Spinal cord (tissue), 10 donors: Measurements from ENCODE around the gene SPATA16. TPM values are rescaled to one million over a fixed set of nuclear protein-coding genes. Genes with fewer than 3 reads are reported as not detected.

Source experiments
- DNase-seq, 6 donors: peaks; one replicate each; pipeline versions ENCODE4 v3.0.0 to v3.0.0-alpha.2; 2013 to 2015; ENCODE audit warnings: low spot score in 6 of 6, low read depth in 4 of 6
- H3K27ac ChIP-seq: one replicate; pipeline ENCODE4 v1.5.1; 2013; ENCODE audit warnings: low read depth, low read length, control low read depth
- H3K27me3 ChIP-seq: one replicate; pipeline ENCODE4 v1.6.1; 2013; ENCODE audit warnings: low read length; ENCODE audit not compliant: control insufficient read depth, insufficient read depth
- H3K36me3 ChIP-seq: one replicate; pipeline ENCODE4 v1.6.1; 2013; ENCODE audit warnings: low read length; ENCODE audit not compliant: control insufficient read depth, insufficient read depth
- H3K4me1 ChIP-seq: one replicate; pipeline ENCODE4 v1.6.1; 2013; ENCODE audit warnings: low read length; ENCODE audit not compliant: control insufficient read depth, insufficient read depth
- H3K4me3 ChIP-seq: one replicate; pipeline ENCODE4 v1.5.1; 2013; ENCODE audit warnings: low read depth, low read length, control low read depth
- H3K9me3 ChIP-seq: one replicate; pipeline ENCODE4 v1.6.1; 2013; ENCODE audit warnings: low read length; ENCODE audit not compliant: control insufficient read depth, insufficient read depth
- WGBS: methylation state at CpG from one replicate; pipeline ENCODE4 v1.1.5; 2013; ENCODE audit warnings: missing lambda C conversion rate; ENCODE audit not compliant: insufficient coverage; 5-methylcytosine and 5-hydroxymethylcytosine counted together
- polyA plus RNA-seq, 2 donors: library from polyadenylated mRNA; unstranded; fragments of 120-200 nt; gene quantifications; one replicate each; pipeline ENCODE4 v1.2.1, GENCODE V29; 2013; ENCODE audit not compliant: insufficient read length in 2 of 2
- total RNA-seq, 2 donors: library from RNA; depleted of rRNA in 1 of 2; stranded (reverse); fragments of 120-200 nt in 1 of 2; fragments of >200 nt in 1 of 2; gene quantifications; one replicate each; pipeline versions ENCODE4 v1.2.3 to v1.2.4, GENCODE V29; 2013 to 2014
- donor health status: healthy.

Gene SPATA16
- total and polyA plus RNA-seq, 4 donors = not detected

DNA sequence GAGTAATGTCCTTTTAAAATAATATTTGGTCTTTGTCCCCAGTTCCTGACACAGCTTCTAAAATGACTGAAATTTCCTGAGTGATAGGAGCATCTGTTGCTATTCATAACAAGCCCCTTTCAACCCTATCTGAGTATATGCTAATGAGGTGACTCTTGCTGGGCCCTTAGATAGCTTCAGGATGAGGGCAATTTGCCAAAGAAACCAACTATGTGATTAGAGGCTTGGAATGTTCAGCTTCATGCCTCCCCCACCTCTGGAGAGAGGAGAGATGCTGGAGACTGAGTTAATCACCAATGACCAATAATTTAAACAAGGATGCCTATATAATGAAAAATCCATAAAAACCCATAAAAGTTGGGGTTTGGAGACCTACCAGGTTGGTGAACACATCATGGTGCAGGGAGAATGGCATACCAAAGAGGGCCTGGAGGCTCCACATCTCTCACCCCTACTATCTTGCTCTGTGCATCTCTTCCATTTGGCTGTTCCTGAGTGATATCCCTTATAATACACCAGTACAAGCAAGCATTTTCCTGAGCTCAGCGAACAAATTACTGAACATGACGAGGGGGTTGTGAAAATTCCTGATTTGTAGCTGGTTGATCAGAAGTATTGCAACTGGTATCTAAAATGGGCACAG, 201.3 kb downstream of the SPATA16 start:
- Histone ChIP-seq H3K4me3 (no peak overlapping the region), H3K36me3 (no peaks in the 10 kb centered on the region), H3K4me1 (no peaks in the 10 kb centered on the region), H3K9me3 (no peaks in the 10 kb centered on the region), H3K27ac (no peak overlapping the region), H3K27me3 (no peaks in the 10 kb centered on the region)
- no peak for DNase-seq
- whole genome bisulfite sequencing = 92% methylated on average over 2 of the region's 2 CpGs

GRCh38 chr3:172938788-172939187, 202.2 kb downstream of the SPATA16 start:
- Histone ChIP-seq H3K4me1 (no peaks in the 10 kb centered on the region), H3K27ac (no peak overlapping the region), H3K4me3 (no peak overlapping the region), H3K27me3 (no peaks in the 10 kb centered on the region), H3K9me3 (no peaks in the 10 kb centered on the region), H3K36me3 (no peaks in the 10 kb centered on the region)
- 80% methylated on average over 1 of the region's 4 CpGs for WGBS
- DNase-seq = no peak

DNA sequence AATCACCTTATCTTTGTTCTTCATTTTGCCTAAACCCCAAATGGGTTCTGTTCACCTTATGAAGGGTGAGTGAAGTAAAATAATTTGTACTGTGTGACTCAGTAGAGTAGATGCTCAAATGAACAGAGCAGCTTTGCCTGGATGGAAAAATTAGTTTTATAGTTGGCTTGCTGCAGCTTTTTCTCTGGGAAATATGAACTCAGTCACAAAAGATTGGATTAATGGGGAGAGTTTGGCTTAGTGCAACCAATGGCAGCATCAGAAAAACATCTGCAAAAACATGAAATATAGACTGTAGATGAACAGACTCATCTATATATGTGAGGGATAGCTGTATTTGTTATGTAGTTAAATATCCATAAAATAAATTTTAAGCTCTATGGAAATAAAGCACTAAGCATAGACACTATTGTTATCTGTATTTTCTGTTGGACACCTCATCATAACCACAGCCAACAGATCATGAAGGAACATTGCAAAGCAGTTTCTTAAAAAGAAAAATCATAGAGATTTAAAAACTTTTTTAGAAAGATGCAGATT, 209.2 kb downstream of the SPATA16 start:
- Histone ChIP-seq H3K27ac (no peak overlapping the region), H3K4me1 (no peaks in the 10 kb centered on the region), H3K27me3 (no peaks in the 10 kb centered on the region), H3K9me3 (no peaks in the 10 kb centered on the region), H3K4me3 (no peak overlapping the region), H3K36me3 (no peaks in the 10 kb centered on the region)
- no peak for DNase-seq

DNA sequence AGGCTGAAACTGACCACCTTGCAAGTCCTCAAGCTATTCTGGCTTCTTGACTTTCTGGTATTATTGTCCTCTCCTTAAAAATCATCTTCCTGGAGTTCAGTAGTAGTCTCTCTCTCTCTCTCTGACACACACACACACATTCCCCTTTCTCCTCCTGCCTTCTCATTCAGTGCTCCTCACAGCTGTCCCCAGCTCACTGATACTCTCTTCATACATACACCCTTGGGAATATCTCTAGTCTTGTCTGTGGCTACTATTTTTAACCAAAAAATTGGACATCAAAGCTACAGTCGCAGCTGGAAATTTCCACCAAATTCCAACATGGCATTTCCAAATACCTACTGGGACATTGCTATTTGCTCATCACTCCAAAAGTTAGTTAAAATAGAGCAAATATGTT, 211.6 kb downstream of the SPATA16 start:
- Histone ChIP-seq H3K27me3 (no peaks in the 10 kb centered on the region), H3K36me3 (no peaks in the 10 kb centered on the region)
- no CpG with 5 or more reads among the region's 1 CpG for WGBS

DNA sequence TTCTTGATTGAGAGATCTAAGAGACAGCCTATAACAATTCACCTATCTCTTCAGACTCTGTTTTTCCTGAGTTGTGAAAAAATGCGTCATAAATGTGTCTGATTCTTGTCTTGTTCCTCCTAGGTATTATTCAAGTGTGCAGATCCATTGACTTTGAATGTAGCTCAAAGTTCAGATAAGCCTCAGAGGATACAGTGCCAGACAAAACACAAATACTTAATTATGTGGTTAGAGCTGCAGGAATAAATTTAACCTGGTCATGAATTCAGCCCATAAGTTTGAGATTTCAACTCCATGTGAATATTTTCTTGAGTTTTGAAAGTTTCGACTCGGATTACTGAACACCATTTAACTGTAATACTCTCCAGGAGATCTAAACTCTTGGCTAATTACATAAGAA, 216.5 kb downstream of the SPATA16 start:
- no peak for DNase-seq
- Histone ChIP-seq H3K36me3 (no peaks in the 10 kb centered on the region), H3K9me3 (no peaks in the 10 kb centered on the region), H3K27ac (no peak overlapping the region), H3K4me1 (no peaks in the 10 kb centered on the region), H3K4me3 (no peak overlapping the region), H3K27me3 (no peaks in the 10 kb centered on the region)
- WGBS = no CpG with 5 or more reads among the region's 3 CpGs

More for the DNA sequence above, 211.6 kb downstream of the SPATA16 start:
- H3K4me1 ChIP-seq = no peaks in the 10 kb centered on the region
- no peak overlapping the region for H3K27ac ChIP-seq
- DNase-seq = no peak
- H3K9me3 ChIP-seq = no peaks in the 10 kb centered on the region
- no peak overlapping the region for H3K4me3 ChIP-seq

GRCh38 chr3:172919297-172919683, 221.7 kb downstream of the SPATA16 start:
- no peaks in the 10 kb centered on the region for H3K36me3 ChIP-seq
- no peaks in the 10 kb centered on the region for H3K4me1 ChIP-seq
- H3K27ac ChIP-seq = no peak overlapping the region
- H3K4me3 ChIP-seq = no peak overlapping the region
- WGBS = no CpG with 5 or more reads among the region's 2 CpGs
- no peaks in the 10 kb centered on the region for H3K9me3 ChIP-seq
- no peaks in the 10 kb centered on the region for H3K27me3 ChIP-seq
- DNase-seq = no peak

DNA sequence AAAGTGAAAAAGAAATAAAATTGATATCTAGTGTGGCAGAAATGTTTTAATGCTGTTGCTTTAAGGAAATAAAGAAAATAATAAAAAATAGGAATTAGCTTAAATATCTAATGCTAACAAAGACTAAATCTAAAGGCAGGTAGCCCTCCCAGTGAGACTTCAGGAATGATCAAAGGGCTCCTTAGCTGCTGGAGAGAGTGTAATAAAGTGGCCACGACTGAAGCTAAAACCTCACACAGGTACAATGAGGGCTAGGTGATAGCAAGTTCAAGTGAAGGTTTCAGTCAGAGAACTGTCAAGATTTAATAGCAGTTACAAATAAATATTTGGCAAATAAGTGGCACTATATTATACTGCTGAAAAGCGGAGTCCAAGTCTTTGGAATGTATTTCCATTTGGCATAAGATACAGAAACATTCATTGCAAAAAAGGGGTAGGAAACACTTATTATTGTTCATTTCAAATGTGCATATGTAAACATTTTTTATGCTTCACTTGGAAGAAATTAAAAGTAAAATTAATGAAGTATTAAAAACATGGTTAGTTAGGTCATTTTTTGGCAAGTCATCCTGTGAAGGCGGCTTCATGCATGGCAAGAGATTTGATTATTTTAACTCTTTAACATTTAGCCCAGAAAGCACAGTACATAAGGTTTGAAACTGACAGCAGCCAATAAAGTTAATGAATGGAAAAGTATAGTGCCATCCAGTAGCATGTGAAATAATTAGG, 222.3 kb downstream of the SPATA16 start:
- no peak overlapping the region for H3K4me3 ChIP-seq
- H3K27ac ChIP-seq = no peak overlapping the region
- H3K36me3 ChIP-seq = no peaks in the 10 kb centered on the region
- H3K4me1 ChIP-seq = no peaks in the 10 kb centered on the region
- H3K27me3 ChIP-seq = no peaks in the 10 kb centered on the region
- WGBS = no CpG with 5 or more reads among the region's 3 CpGs
- DNase-seq = no peak
- H3K9me3 ChIP-seq = no peaks in the 10 kb centered on the region

- H3K27me3 ChIP-seq = no peaks in the 10 kb centered on the region
- no peaks in the 10 kb centered on the region for H3K36me3 ChIP-seq
- no peaks in the 10 kb centered on the region for H3K4me1 ChIP-seq
- peak in 2 of 6 donors; percentile 28 to 50 for DNase-seq
- no peak overlapping the region for H3K4me3 ChIP-seq
- no peaks in the 10 kb centered on the region for H3K9me3 ChIP-seq
- no peak overlapping the region for H3K27ac ChIP-seq
- WGBS = no CpG with 5 or more reads among the region's 3 CpGs
Observed at GRCh38 chr3:172918165-172918564, 222.9 kb downstream of the SPATA16 start.

DNA sequence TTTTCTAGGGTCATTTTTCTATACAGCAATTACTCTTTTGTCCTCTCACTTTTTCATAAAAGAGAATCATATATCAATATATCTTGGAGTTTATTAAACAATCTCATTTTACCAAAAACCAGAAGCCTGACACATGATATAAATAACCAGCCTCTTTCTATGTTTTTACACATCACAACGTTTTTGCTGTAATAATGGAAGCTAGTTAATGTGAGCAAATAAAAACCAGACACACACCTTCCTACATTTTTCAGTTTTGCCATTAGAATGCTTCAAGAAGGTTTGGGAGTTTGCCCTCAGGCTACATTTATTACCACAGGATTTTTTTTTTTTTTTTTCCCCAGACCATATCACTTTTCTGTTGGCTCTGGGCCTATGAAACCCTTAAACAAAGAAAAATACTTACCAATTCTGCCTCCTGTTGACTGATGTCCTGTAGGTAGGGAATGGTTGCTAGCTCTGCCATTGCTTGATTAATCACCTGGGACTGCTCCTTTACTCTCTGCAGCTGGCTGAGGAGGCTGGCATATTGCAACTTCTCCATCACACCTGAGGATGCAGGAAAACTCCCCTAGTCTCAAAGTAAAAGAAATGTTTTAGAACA, 225.0 kb downstream of the SPATA16 start:
- H3K27ac ChIP-seq = no peak overlapping the region
- no peak overlapping the region for H3K4me3 ChIP-seq
- no peaks in the 10 kb centered on the region for H3K4me1 ChIP-seq
- DNase-seq = peak in 1 of 6 donors; percentile 37
- WGBS = no CpG with 5 or more reads among the region's 1 CpG
- H3K9me3 ChIP-seq = no peaks in the 10 kb centered on the region
- H3K36me3 ChIP-seq = no peaks in the 10 kb centered on the region
- no peaks in the 10 kb centered on the region for H3K27me3 ChIP-seq
